Measurements from ENCODE around the gene LCP2.
"Not testable (repeated sequence)": the region's sequence is repeated elsewhere in the genome, so short reads cannot be mapped to it uniquely, and the experiment has no call there.

Gene LCP2

DNA sequence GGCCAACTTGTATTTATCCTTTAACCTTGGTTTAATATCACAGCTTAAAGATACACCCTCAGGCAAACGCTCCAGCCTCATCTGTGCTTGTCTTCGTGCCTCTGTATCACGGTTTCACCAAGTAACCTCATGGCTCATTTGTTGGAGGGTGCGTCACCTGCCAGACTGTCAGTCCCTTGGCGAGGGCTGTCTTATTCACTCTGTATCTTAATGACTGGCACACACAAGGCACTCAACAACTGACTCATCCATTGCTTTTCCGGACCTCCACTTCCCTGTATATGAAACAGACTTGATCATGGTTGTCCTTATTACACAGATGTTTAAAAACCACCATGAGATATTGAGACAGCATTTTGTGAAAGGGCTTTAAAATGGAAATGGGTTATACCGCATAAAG is 28.0 kb downstream of the LCP2 start:
- DNase-seq: no peak

DNA sequence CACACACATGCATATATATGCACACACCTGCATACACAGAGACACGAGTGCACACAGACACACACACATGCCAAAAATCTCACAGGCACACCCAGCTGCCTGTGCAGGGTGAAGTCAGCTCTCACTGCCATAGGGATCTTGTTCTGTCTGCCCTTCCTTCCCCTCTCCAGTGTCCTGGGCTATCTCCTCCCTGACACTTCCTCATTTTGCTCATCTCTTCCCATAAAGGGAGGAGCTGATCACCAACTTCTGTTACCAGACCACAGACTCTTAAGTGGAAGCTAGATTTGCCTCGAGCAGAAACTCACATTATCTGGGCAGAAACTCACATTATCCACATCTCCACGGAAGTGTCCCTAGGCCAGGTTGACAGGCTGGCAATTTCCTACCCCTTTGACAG is 28.7 kb downstream of the LCP2 start:
- DNase-seq: no peak

DNA sequence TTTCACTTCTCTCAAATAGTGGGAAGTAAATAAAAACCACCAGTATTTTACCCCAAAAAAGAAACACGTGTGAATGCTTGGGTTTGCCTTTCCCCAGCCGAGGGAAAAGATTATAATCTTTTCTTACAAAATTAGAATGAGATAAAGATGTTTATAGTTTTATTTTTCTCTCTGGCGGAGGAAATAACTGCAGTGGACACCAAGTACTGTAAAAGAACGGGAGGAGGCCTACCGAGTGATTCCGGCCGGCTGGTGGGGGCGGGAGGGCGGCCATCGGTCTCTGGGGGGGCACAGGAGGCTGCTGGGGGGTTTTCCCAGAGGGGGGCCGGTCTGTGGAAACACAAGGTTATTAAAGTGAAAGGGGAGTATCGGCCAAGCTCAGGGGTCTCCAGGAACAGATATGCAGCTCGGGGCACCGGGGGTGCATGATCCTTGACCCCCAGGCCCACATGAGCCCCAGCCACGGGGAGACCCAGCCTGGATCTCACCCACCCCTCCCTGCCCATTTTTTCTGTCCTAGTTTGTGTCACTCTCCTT is 29.4 kb downstream of the LCP2 start:
- DNase-seq: no peak

GRCh38 chr5:170267431-170268152 is 30.0 kb downstream of the LCP2 start:
- peak; percentile 79 for DNase-seq

- no peak for DNase-seq
These were observed 30.8 kb downstream of the LCP2 start for GRCh38 chr5:170266570-170267381.

DNA sequence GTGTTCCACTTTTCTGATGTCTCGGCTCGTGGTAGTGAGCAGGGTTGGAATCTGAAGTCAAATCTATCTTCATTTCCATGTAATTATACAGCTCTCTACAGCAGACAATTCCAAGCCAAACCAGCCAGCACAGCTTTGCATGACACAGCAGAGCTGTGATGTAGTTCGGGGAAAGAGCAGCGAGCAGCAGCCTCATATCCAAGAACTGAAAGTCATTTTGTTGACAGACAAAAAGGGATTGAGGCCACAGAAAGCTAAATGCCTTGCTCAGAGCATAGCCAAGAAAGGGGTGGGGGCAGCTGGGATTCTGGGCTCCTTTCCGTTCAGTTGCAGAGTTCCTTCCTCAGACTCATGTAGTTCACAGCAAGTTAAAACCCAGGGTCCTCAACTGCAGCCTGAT is 32.1 kb downstream of the LCP2 start:
- no peak for DNase-seq

GRCh38 chr5:170263906-170264305 is 33.7 kb downstream of the LCP2 start:
- DNase-seq: no peak

GRCh38 chr5:170262061-170263045 is 35.2 kb downstream of the LCP2 start:
- no peak for DNase-seq

DNA sequence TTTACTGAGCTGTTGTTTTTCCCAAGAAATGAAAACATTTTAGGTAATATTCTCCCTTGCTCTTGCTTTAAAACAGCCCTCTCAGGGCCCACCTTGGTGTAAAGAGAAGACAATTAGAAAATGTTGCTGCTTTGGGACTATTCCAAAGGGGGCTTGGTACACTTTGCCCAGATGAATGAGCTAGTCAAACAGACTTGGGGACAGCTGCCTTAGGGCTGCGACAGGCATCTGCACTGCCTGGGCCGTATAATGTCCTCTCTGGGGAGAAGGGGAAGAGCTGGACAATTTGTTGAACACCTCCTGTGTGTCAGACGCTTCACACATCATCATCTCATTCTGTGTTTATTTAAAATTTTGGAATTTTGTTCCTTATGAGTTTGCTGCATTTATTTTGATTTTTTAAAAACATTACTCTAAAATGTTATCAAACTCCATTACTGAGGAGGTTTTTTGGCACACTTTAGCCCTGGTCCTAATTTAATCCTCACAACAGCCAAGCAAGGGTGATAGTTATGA is 36.0 kb downstream of the LCP2 start:
- DNase-seq: no peak

DNA sequence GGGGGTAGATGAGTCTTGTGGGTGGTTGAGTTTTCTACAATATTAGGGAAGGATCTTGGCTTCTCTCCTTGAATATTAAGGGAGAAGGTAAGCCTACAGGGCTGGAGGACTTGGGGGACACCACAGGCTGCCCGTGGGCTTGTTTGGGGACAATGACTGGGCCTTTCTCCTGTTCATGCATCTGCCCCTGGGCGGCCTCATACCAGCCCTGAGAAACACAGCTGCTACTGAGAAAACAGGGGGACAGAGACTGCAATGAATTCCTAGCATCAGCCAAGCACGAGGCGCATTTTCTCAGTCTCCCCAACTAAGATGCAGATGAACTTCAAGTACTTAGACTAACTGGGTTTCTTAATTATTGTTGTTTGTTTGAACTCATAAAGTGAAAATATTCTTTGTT is 40.2 kb downstream of the LCP2 start:
- no peak for DNase-seq

DNA sequence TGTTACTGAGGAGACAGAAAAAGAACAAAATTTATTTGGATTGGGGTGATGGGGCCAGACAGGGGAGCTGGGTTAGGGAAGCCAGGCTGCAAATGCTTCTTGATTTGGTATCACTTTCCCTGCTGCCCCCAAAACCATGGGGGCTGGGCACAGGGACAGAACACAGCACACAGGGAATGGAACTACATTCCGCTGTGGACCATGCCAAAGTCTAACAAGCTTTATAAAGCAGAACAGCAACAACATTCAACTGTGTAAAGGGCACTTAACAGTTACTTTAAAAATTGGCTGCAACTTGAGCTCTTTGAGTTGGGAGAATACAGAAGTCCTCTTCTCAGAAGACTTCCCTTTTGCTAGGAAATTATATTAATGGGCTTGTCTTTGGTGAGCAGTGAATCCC is 41.0 kb downstream of the LCP2 start:
- no peak for DNase-seq

DNA sequence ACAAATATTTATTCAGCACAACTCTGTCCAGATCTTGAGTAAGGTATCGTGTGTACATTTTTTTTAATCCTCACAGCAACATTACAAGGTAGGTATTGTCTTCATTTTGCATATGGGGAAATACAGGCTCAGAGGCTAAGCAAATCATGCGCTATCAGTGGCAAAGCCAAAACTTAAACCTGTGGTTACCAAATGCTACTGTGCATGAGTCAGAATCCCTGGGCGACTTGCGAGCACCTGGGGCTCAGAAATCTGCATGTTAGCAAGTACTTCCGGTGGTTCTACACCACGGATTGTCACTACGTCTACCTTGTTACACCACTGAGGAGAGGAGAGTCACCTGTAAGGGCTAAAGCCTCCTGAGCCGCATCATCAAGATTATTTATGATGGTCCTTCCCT is 43.5 kb downstream of the LCP2 start:
- DNase-seq: no peak

DNA sequence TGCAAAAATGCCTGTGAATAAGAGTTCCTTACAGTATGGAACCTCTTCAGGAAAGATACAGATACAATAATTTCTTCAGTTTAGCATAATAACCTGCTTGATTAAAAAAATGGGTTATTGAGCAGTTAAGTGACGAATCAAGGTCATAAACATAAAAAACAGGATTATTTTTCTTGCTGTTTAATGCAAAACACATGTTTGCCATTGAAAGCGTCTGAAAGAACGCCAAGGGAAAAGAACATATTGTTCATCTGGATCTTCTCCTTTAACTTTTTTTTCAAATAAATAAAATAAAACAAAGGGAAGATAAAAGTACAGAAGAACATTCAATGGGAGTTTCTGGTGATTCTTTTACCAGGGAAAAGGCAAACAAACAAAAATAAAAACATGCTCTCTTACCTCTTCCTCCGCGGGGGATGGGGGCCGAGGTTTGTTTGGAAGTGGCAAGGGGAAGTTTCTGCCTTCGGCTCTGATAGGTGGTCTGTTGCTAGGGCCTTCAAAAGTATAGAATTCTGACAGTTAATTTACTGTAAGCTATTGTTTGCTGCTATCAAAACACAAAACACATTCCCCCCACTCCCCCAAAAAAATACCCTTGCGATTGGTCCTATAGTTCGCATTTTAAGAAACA is 44.7 kb downstream of the LCP2 start:
- DNase-seq: no peak

- no peak for DNase-seq
These were observed 45.5 kb downstream of the LCP2 start for GRCh38 chr5:170252109-170252508.

GRCh38 chr5:170251462-170251861 is 46.1 kb downstream of the LCP2 start:
- DNase-seq: no peak

- DNase-seq: no peak
These were observed 46.7 kb downstream of the LCP2 start for GRCh38 chr5:170250810-170251317.

DNA sequence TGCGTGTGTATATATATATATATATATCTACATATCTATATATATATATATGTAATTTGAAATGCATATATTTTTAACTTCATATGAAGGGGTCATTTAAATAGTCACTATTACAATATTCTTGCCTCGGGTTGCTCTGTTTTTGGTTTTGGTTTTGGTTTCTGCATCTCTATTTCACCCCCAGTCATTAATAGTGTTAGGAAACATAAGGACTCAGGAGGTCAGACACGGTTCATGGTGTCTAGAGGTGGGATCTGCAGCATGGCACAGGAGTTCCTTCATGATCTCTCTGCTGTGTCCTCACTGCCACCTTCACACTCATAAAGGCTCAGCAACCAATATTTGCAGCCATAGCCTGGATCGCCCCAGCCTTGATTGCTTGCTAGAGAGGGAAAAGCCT is 48.2 kb downstream of the LCP2 start:
- no peak for DNase-seq

DNA sequence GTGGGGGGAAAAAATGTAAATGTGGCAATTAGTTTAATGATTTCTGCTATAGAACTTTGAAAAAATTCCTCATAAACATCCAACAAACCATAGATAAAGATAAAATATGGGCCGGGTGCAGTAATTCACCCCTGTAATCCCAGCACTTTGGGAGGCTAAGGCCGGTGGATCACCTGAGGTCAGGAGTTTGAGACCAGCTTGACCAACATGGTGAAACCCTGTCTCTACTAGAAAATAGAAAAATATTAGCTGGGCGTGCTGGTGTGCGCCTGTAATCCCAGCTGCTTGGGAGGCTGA is 48.7 kb downstream of the LCP2 start:
- not testable (repeated sequence) for DNase-seq

GRCh38 chr5:170248172-170248930 is 49.2 kb downstream of the LCP2 start:
- no peak for DNase-seq

- no peak for DNase-seq
These were observed 50.2 kb downstream of the LCP2 start for GRCh38 chr5:170247363-170247762.

DNA sequence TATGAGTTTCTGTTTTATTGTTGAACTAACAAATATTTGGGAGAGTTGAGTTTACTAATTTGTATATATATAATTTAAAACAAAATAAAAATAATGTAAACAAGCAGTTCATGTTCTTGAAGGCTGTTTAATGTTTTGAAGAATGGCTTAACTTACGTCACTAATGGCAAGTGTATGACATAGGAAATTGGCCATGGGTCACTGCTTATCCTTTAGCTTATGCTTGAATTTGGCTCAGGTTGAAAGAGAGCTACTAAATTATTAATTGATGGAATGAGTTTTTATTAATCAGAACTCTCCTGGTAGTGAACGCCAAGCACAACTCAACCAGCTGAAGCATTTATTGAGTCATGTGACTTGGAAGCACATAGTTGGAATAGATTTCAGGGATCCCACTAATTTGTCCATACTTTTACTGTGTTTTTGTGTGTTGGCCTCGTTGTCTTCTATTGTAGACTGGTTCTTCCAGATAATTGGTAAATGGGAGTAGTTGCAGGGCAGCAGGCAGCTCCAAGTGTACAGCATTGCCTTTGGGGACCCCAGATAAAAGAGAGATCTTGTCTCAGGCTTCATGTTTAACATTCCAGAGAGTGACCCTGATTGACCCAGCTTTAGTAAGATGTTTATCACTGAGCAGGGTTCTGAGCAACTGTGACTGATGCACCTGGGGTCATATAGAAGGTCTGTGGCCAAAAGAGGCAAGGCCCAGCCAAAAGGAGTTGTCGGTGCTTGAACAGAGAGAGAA is 51.3 kb downstream of the LCP2 start:
- no peak for DNase-seq
